ENCODE results near the gene UVRAG.
"Not testable (repeated sequence)": the region's sequence is repeated elsewhere in the genome, so short reads cannot be mapped to it uniquely, and the experiment has no call there.

Gene UVRAG

GRCh38 chr11:75929706-75930105 is 114.7 kb downstream of the UVRAG start:
- peaks cover 20% of the 10 kb centered on the region for H3K36me3 Mint-ChIP-seq

GRCh38 chr11:75930534-75930933 is 115.5 kb downstream of the UVRAG start:
- Mint-ChIP-seq H3K27me3 (no peaks in the 10 kb centered on the region), H3K4me1 (peaks cover 17% of the 10 kb centered on the region), H3K27ac (no peak overlapping the region), H3K9me3 (no peaks in the 10 kb centered on the region), H3K4me3 (no peak overlapping the region), H3K36me3 (peaks cover 22% of the 10 kb centered on the region)
- ATAC-seq (ENCODE audit: low read depth), result no peak
- no peak for DNase-seq (ENCODE audit: low spot score in 2 of 2)

More at GRCh38 chr11:75929706-75930105, 114.7 kb downstream of the UVRAG start:
- no peaks in the 10 kb centered on the region for H3K9me3 Mint-ChIP-seq
- H3K27ac Mint-ChIP-seq, result no peak overlapping the region
- ATAC-seq (ENCODE audit: low read depth), result no peak
- no peak for DNase-seq (ENCODE audit: low spot score in 2 of 2)
- no peaks in the 10 kb centered on the region for H3K27me3 Mint-ChIP-seq
- peaks cover 15% of the 10 kb centered on the region for H3K4me1 Mint-ChIP-seq
- no peak overlapping the region for H3K4me3 Mint-ChIP-seq

- Mint-ChIP-seq H3K9me3 (no peaks in the 10 kb centered on the region), H3K36me3 (peaks cover 24% of the 10 kb centered on the region), H3K27me3 (no peaks in the 10 kb centered on the region), H3K4me1 (peaks cover 22% of the 10 kb centered on the region), H3K4me3 (no peak overlapping the region), H3K27ac (no peak overlapping the region)
- ATAC-seq (ENCODE audit: low read depth), result no peak
- DNase-seq (ENCODE audit: low spot score in 2 of 2), result no peak
Observed at GRCh38 chr11:75931124-75931523, 116.1 kb downstream of the UVRAG start.

GRCh38 chr11:75933736-75934135 is 118.7 kb downstream of the UVRAG start:
- not testable (repeated sequence) for H3K27ac Mint-ChIP-seq; DNase-seq (ENCODE audit: low spot score in 2 of 2); H3K9me3 Mint-ChIP-seq; H3K4me3 Mint-ChIP-seq; ATAC-seq (ENCODE audit: low read depth); H3K27me3 Mint-ChIP-seq
- Mint-ChIP-seq H3K36me3 (peaks cover 15% of the 10 kb centered on the region), H3K4me1 (peaks cover 13% of the 10 kb centered on the region)

- Mint-ChIP-seq H3K27ac (no peak overlapping the region), H3K9me3 (no peaks in the 10 kb centered on the region), H3K27me3 (no peaks in the 10 kb centered on the region), H3K36me3 (peaks cover 15% of the 10 kb centered on the region), H3K4me3 (no peak overlapping the region), H3K4me1 (peaks cover 14% of the 10 kb centered on the region)
- no peak for DNase-seq (ENCODE audit: low spot score in 2 of 2)
- no peak for ATAC-seq (ENCODE audit: low read depth)
Observed at GRCh38 chr11:75934851-75935250, 119.8 kb downstream of the UVRAG start.

GRCh38 chr11:75938543-75938942 is 123.5 kb downstream of the UVRAG start:
- Mint-ChIP-seq H3K27ac (no peak overlapping the region), H3K9me3 (no peaks in the 10 kb centered on the region), H3K4me1 (peaks cover 24% of the 10 kb centered on the region), H3K36me3 (peaks cover 4% of the 10 kb centered on the region), H3K4me3 (no peak overlapping the region), H3K27me3 (no peaks in the 10 kb centered on the region)
- ATAC-seq (ENCODE audit: low read depth) (no peak), DNase-seq (ENCODE audit: low spot score in 2 of 2) (no peak)

GRCh38 chr11:75939516-75939915 is 124.5 kb downstream of the UVRAG start:
- DNase-seq (ENCODE audit: low spot score in 2 of 2) (no peak), ATAC-seq (ENCODE audit: low read depth) (no peak)
- Mint-ChIP-seq H3K4me3 (no peak overlapping the region), H3K9me3 (no peaks in the 10 kb centered on the region), H3K36me3 (peaks cover 4% of the 10 kb centered on the region), H3K27me3 (no peaks in the 10 kb centered on the region), H3K4me1 (peaks cover 28% of the 10 kb centered on the region), H3K27ac (no peak overlapping the region)

GRCh38 chr11:75939992-75940391 is 125.0 kb downstream of the UVRAG start:
- no peak overlapping the region for H3K4me3 Mint-ChIP-seq

GRCh38 chr11:75940911-75941310 is 125.9 kb downstream of the UVRAG start:
- H3K27me3 Mint-ChIP-seq, result no peaks in the 10 kb centered on the region
- no peak overlapping the region for H3K4me3 Mint-ChIP-seq
- no peak overlapping the region for H3K27ac Mint-ChIP-seq
- no peak for DNase-seq (ENCODE audit: low spot score in 2 of 2)
- no peak for ATAC-seq (ENCODE audit: low read depth)
- H3K36me3 Mint-ChIP-seq, result peaks cover 5% of the 10 kb centered on the region
- H3K4me1 Mint-ChIP-seq, result peaks cover 34% of the 10 kb centered on the region
- H3K9me3 Mint-ChIP-seq, result no peaks in the 10 kb centered on the region

More at GRCh38 chr11:75939992-75940391, 125.0 kb downstream of the UVRAG start:
- H3K36me3 Mint-ChIP-seq, result peaks cover 4% of the 10 kb centered on the region
- ATAC-seq (ENCODE audit: low read depth) (peak; percentile 24), DNase-seq (ENCODE audit: low spot score in 2 of 2) (no peak)
- H3K27ac Mint-ChIP-seq, result no peak overlapping the region
- no peaks in the 10 kb centered on the region for H3K27me3 Mint-ChIP-seq
- no peaks in the 10 kb centered on the region for H3K9me3 Mint-ChIP-seq
- H3K4me1 Mint-ChIP-seq, result peaks cover 31% of the 10 kb centered on the region

- H3K27me3 Mint-ChIP-seq, result no peaks in the 10 kb centered on the region
Observed at GRCh38 chr11:75944515-75944914, 129.5 kb downstream of the UVRAG start.

GRCh38 chr11:75945446-75945845 is 130.4 kb downstream of the UVRAG start:
- no peak for DNase-seq (ENCODE audit: low spot score in 2 of 2)
- ATAC-seq (ENCODE audit: low read depth), result no peak
- H3K27ac Mint-ChIP-seq, result peak overlapping the region; percentile 72
- H3K27me3 Mint-ChIP-seq, result no peaks in the 10 kb centered on the region
- H3K4me1 Mint-ChIP-seq, result peaks cover 41% of the 10 kb centered on the region
- H3K9me3 Mint-ChIP-seq, result no peaks in the 10 kb centered on the region
- no peak overlapping the region for H3K4me3 Mint-ChIP-seq
- H3K36me3 Mint-ChIP-seq, result peaks cover 5% of the 10 kb centered on the region

More at GRCh38 chr11:75944515-75944914, 129.5 kb downstream of the UVRAG start:
- Mint-ChIP-seq H3K4me3 (no peak overlapping the region), H3K36me3 (peaks cover 5% of the 10 kb centered on the region), H3K9me3 (no peaks in the 10 kb centered on the region), H3K27ac (peak overlapping the region; percentile 42), H3K4me1 (peaks cover 40% of the 10 kb centered on the region)
- DNase-seq (ENCODE audit: low spot score in 2 of 2) (no peak), ATAC-seq (ENCODE audit: low read depth) (no peak)

- no peak for ATAC-seq (ENCODE audit: low read depth)
- Mint-ChIP-seq H3K9me3 (no peaks in the 10 kb centered on the region), H3K4me3 (no peak overlapping the region), H3K27me3 (no peaks in the 10 kb centered on the region), H3K36me3 (peaks cover 5% of the 10 kb centered on the region), H3K27ac (peak overlapping the region; percentile 72), H3K4me1 (peaks cover 45% of the 10 kb centered on the region)
- DNase-seq (ENCODE audit: low spot score in 2 of 2), result no peak
Observed at GRCh38 chr11:75945947-75946346, 130.9 kb downstream of the UVRAG start.

GRCh38 chr11:75946531-75947530 is 131.8 kb downstream of the UVRAG start:
- Mint-ChIP-seq H3K27ac (peak overlapping the region; percentile 72), H3K27me3 (no peaks in the 10 kb centered on the region), H3K9me3 (no peaks in the 10 kb centered on the region), H3K4me1 (peaks cover 45% of the 10 kb centered on the region), H3K4me3 (no peak overlapping the region), H3K36me3 (peaks cover 5% of the 10 kb centered on the region)
- no peak for ATAC-seq (ENCODE audit: low read depth)
- no peak for DNase-seq (ENCODE audit: low spot score in 2 of 2)

GRCh38 chr11:75949023-75949672 is 134.1 kb downstream of the UVRAG start:
- no peak for ATAC-seq (ENCODE audit: low read depth)
- Mint-ChIP-seq H3K4me1 (peaks cover 48% of the 10 kb centered on the region), H3K27ac (no peak overlapping the region), H3K4me3 (no peak overlapping the region), H3K36me3 (peaks cover 9% of the 10 kb centered on the region), H3K9me3 (no peaks in the 10 kb centered on the region), H3K27me3 (no peaks in the 10 kb centered on the region)
- no peak for DNase-seq (ENCODE audit: low spot score in 2 of 2)

All from memory B cell (primary cell).